Measurements from ENCODE around the gene KRT28.
"Not testable (repeated sequence)": the region's sequence is repeated elsewhere in the genome, so short reads cannot be mapped to it uniquely, and the experiment has no call there.

KRT28 gene

GRCh38 chr17:40779181-40779909, 20.4 kb downstream of the KRT28 start:
- DNase-seq (ENCODE audit: low read depth in 3 of 3): peak in 1 of 3 experiments; percentile 14

GRCh38 chr17:40778461-40778860, 21.3 kb downstream of the KRT28 start:
- DNase-seq (ENCODE audit: low read depth in 3 of 3): no peak

GRCh38 chr17:40777971-40778370, 21.8 kb downstream of the KRT28 start:
- no peak for DNase-seq (ENCODE audit: low read depth in 3 of 3)

GRCh38 chr17:40777459-40777858, 22.3 kb downstream of the KRT28 start:
- no peak for DNase-seq (ENCODE audit: low read depth in 3 of 3)

GRCh38 chr17:40775945-40776344, 23.8 kb downstream of the KRT28 start:
- no peak for DNase-seq (ENCODE audit: low read depth in 3 of 3)

GRCh38 chr17:40772101-40772500, 27.7 kb downstream of the KRT28 start, which contains the start of gene KRT26:
TSS of gene KRT26 (minus strand) at chr17:40772201. CDS start at chr17:40772113, 88 bp downstream.
- DNase-seq (ENCODE audit: low read depth in 3 of 3): no peak

GRCh38 chr17:40765657-40766056, 34.1 kb downstream of the KRT28 start:
- no peak for DNase-seq (ENCODE audit: low read depth in 3 of 3)

GRCh38 chr17:40763752-40764151, 36.0 kb downstream of the KRT28 start:
- DNase-seq (ENCODE audit: low read depth in 3 of 3): no peak

- DNase-seq (ENCODE audit: low read depth in 3 of 3): no peak
These were observed 39.4 kb downstream of the KRT28 start for GRCh38 chr17:40760105-40761016.

- DNase-seq (ENCODE audit: low read depth in 3 of 3): no peak
These were observed 44.5 kb downstream of the KRT28 start, which contains the start of gene KRT25 for GRCh38 chr17:40755231-40755630. TSS of gene KRT25 (minus strand) at chr17:40755331. CDS start at chr17:40755271, 60 bp downstream.

GRCh38 chr17:40753804-40754203, 46.0 kb downstream of the KRT28 start:
- DNase-seq (ENCODE audit: low read depth in 3 of 3): no peak

- DNase-seq (ENCODE audit: low read depth in 3 of 3): no peak
These were observed 48.7 kb downstream of the KRT28 start for GRCh38 chr17:40751065-40751464.

- DNase-seq (ENCODE audit: low read depth in 3 of 3): no peak
These were observed 49.4 kb downstream of the KRT28 start for GRCh38 chr17:40750391-40750790.

GRCh38 chr17:40748666-40749065, 51.1 kb downstream of the KRT28 start:
- not testable (repeated sequence) for DNase-seq (ENCODE audit: low read depth in 3 of 3)

All from stimulated activated CD4-positive, alpha-beta T cell treated with anti-CD3 and anti-CD28 coated beads, TNF-alpha, amount 100 ng/mL, for 24 hours (primary cell).